ENCODE data around the gene ZP1. TPM values are rescaled to one million over a fixed set of nuclear protein-coding genes. Genes with fewer than 3 reads are reported as not detected.

ZP1 gene
- total and polyA plus RNA-seq, 2 of the 13 experiments (the other 11 are each of a cell fraction or from before 2014, with no cell fraction given), result 0.16 TPM; not detected in 1

DNA sequence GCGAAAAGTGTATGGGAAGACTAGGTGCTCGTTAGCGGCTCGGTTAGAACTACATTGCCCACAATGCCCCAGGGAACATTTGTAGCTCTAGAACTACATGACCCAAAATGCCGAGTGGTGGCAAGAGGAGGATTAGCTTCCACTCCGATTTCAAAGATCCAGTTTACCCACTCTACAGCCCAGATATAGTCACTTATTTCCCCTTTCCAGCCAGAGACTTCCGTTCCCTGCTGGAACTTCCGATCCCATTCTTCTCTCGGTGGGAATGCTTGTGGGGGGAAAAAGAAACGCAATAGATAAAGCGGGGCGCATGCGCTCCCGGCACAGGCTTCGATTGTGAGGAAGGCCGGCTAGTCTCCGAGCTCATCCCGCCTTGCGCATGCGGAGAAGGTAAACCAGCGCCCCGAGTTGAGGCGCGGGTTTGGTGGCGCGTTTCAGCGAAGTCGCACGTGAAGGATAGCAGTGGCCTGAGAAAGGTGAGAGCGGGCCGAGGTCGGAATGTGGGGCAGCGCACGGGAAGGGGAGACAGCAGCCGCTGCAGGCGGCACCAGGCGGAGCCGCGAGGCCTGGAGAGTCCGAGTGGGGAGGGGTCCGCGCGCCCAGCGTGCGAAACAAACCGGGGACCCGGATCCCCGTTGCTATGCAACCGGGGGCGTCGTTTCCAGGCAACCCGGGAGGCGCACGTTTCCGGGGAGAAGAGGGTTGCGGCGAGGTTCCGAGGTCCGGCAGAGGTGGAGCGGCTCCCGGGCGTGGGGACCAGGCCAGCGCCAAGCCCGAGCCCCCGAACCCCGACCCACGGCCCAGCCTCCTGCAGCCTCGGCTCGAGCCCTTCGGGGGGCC, 46.7 kb downstream of the ZP1 start, which contains the start of gene TMEM109 (continued):
- TF ChIP-seq, protein P1, sequence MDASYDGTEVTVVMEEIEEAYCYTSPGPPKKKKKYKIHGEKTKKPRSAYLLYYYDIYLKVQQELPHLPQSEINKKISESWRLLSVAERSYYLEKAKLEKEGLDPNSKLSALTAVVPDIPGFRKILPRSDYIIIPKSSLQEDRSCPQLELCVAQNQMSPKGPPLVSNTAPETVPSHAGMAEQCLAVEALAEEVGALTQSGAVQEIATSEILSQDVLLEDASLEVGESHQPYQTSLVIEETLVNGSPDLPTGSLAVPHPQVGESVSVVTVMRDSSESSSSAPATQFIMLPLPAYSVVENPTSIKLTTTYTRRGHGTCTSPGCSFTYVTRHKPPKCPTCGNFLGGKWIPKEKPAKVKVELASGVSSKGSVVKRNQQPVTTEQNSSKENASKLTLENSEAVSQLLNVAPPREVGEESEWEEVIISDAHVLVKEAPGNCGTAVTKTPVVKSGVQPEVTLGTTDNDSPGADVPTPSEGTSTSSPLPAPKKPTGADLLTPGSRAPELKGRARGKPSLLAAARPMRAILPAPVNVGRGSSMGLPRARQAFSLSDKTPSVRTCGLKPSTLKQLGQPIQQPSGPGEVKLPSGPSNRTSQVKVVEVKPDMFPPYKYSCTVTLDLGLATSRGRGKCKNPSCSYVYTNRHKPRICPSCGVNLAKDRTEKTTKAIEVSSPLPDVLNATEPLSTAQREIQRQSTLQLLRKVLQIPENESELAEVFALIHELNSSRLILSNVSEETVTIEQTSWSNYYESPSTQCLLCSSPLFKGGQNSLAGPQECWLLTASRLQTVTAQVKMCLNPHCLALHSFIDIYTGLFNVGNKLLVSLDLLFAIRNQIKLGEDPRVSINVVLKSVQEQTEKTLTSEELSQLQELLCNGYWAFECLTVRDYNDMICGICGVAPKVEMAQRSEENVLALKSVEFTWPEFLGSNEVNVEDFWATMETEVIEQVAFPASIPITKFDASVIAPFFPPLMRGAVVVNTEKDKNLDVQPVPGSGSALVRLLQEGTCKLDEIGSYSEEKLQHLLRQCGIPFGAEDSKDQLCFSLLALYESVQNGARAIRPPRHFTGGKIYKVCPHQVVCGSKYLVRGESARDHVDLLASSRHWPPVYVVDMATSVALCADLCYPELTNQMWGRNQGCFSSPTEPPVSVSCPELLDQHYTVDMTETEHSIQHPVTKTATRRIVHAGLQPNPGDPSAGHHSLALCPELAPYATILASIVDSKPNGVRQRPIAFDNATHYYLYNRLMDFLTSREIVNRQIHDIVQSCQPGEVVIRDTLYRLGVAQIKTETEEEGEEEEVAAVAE (CRISPR knock-in tag; IDR thresholded peaks at IDR 0.05; ENCODE audit: borderline replicate concordance), result no peak
- no peak for TF ChIP-seq SNAPC2 (CRISPR knock-in tag; IDR thresholded peaks at IDR 0.05)
- no peak for TF ChIP-seq ZNF430 (CRISPR knock-in tag; IDR thresholded peaks at IDR 0.05)
- no peak for TF ChIP-seq ZNF354B (CRISPR knock-in tag; IDR thresholded peaks at IDR 0.05)
- no peak for TF ChIP-seq HNF4A (CRISPR knock-in tag; IDR thresholded peaks at IDR 0.05)
- no peak for TF ChIP-seq ZKSCAN5 (CRISPR knock-in tag; IDR thresholded peaks at IDR 0.05)
- TF ChIP-seq ZNF484 (CRISPR knock-in tag; IDR thresholded peaks at IDR 0.05; ENCODE audit: borderline replicate concordance, low read depth), result no peak
- TF ChIP-seq, protein P2, sequence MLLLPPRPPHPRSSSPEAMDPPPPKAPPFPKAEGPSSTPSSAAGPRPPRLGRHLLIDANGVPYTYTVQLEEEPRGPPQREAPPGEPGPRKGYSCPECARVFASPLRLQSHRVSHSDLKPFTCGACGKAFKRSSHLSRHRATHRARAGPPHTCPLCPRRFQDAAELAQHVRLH (CRISPR knock-in tag; IDR thresholded peaks at IDR 0.05; ENCODE audit: borderline replicate concordance, low read depth), result no peak; the same call in 1 of the 2 replicates
- TF ChIP-seq SRSF9 (IDR thresholded peaks at IDR 0.05; ENCODE audit: borderline replicate concordance, insufficient read depth, low read depth, low read length, poor library complexity, severe bottlenecking), result no peak
- TF ChIP-seq SALL1 (CRISPR knock-in tag; IDR thresholded peaks at IDR 0.05), result peak; percentile 73
- no peak for TF ChIP-seq ZNF572 (CRISPR knock-in tag; IDR thresholded peaks at IDR 0.05)
- TF ChIP-seq, protein P3, sequence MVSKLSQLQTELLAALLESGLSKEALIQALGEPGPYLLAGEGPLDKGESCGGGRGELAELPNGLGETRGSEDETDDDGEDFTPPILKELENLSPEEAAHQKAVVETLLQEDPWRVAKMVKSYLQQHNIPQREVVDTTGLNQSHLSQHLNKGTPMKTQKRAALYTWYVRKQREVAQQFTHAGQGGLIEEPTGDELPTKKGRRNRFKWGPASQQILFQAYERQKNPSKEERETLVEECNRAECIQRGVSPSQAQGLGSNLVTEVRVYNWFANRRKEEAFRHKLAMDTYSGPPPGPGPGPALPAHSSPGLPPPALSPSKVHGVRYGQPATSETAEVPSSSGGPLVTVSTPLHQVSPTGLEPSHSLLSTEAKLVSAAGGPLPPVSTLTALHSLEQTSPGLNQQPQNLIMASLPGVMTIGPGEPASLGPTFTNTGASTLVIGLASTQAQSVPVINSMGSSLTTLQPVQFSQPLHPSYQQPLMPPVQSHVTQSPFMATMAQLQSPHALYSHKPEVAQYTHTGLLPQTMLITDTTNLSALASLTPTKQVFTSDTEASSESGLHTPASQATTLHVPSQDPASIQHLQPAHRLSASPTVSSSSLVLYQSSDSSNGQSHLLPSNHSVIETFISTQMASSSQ (IDR thresholded peaks at IDR 0.05; ENCODE audit: low read depth), result no peak
- TF ChIP-seq, protein P3 (CRISPR knock-in tag; IDR thresholded peaks at IDR 0.05; ENCODE audit: borderline replicate concordance), result no peak
- TF ChIP-seq, protein P4, sequence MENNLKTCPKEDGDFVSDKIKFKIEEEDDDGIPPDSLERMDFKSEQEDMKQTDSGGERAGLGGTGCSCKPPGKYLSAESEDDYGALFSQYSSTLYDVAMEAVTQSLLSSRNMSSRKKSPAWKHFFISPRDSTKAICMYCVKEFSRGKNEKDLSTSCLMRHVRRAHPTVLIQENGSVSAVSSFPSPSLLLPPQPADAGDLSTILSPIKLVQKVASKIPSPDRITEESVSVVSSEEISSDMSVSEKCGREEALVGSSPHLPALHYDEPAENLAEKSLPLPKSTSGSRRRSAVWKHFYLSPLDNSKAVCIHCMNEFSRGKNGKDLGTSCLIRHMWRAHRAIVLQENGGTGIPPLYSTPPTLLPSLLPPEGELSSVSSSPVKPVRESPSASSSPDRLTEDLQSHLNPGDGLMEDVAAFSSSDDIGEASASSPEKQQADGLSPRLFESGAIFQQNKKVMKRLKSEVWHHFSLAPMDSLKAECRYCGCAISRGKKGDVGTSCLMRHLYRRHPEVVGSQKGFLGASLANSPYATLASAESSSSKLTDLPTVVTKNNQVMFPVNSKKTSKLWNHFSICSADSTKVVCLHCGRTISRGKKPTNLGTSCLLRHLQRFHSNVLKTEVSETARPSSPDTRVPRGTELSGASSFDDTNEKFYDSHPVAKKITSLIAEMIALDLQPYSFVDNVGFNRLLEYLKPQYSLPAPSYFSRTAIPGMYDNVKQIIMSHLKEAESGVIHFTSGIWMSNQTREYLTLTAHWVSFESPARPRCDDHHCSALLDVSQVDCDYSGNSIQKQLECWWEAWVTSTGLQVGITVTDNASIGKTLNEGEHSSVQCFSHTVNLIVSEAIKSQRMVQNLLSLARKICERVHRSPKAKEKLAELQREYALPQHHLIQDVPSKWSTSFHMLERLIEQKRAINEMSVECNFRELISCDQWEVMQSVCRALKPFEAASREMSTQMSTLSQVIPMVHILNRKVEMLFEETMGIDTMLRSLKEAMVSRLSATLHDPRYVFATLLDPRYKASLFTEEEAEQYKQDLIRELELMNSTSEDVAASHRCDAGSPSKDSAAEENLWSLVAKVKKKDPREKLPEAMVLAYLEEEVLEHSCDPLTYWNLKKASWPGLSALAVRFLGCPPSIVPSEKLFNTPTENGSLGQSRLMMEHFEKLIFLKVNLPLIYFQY (CRISPR knock-in tag; IDR thresholded peaks at IDR 0.05; ENCODE audit: borderline replicate concordance), result no peak
- no peak for TF ChIP-seq FOXO1 (CRISPR knock-in tag; IDR thresholded peaks at IDR 0.05)
